Small intestine (tissue), 7 donors: ENCODE results near the gene LMO7. TPM values are rescaled to one million over a fixed set of nuclear protein-coding genes. Genes with fewer than 3 reads are reported as not detected.
A peak's percentile ranks its signal among the peaks of the same experiment; 100 is the strongest.
"Not testable (repeated sequence)": the region's sequence is repeated elsewhere in the genome, so short reads cannot be mapped to it uniquely, and the experiment has no call there.

Source experiments
- DNase-seq, 2 donors: peaks; one replicate each; pipeline versions ENCODE4 v3.0.0 to v3.0.0-alpha.2; 2013
- FAIRE-seq: peaks from 2 replicates; lab custom pipeline; 2012; peaks lifted over from hg19 to GRCh38; lab: Jason Lieb, UNC
- H3K27ac ChIP-seq, 3 donors: one replicate each; pipeline ENCODE4 v1.5.1; 2013; ENCODE audit warnings: low read length in 2 of 3, mild to moderate bottlenecking in 2 of 3, control low read depth in 1 of 3, inconsistent platforms in 1 of 3, low read depth in 1 of 3, moderate library complexity in 1 of 3
- H3K27me3 ChIP-seq, 3 donors: one replicate each; pipeline ENCODE4 v1.6.1; 2013; ENCODE audit warnings: low read length in 3 of 3, inconsistent platforms in 1 of 3; ENCODE audit not compliant: control insufficient read depth in 3 of 3, insufficient read depth in 3 of 3
- H3K36me3 ChIP-seq, 3 donors: one replicate each; pipeline ENCODE4 v1.6.1; 2013; ENCODE audit warnings: low read length in 3 of 3, inconsistent platforms in 1 of 3, low read depth in 1 of 3, mild to moderate bottlenecking in 1 of 3, moderate library complexity in 1 of 3; ENCODE audit not compliant: control insufficient read depth in 3 of 3, insufficient read depth in 2 of 3
- H3K4me1 ChIP-seq, 3 donors: one replicate each; pipeline ENCODE4 v1.6.1; 2013; ENCODE audit warnings: low read length in 2 of 3, inconsistent platforms in 1 of 3, low read depth in 1 of 3, mild to moderate bottlenecking in 1 of 3, moderate library complexity in 1 of 3; ENCODE audit not compliant: control insufficient read depth in 3 of 3, insufficient read depth in 2 of 3
- H3K4me3 ChIP-seq, 3 donors: one replicate each; pipeline ENCODE4 v1.5.1; 2013; ENCODE audit warnings: low read length in 3 of 3, control low read depth in 1 of 3, inconsistent platforms in 1 of 3, low read depth in 1 of 3, mild to moderate bottlenecking in 1 of 3, moderate library complexity in 1 of 3
- H3K9me3 ChIP-seq, 2 donors: one replicate each; pipeline ENCODE4 v1.6.1; 2013; ENCODE audit warnings: low read depth in 1 of 2, low read length in 1 of 2; ENCODE audit not compliant: control insufficient read depth in 2 of 2, insufficient read depth in 1 of 2
- WGBS, 3 donors: extraction: QIAGEN DNeasy Blood & Tissue Kit; methylation state at CpG; one replicate each; pipeline ENCODE4 v1.1.7; 2013; 5-methylcytosine and 5-hydroxymethylcytosine counted together
- polyA plus RNA-seq, 4 donors: library from polyadenylated mRNA; stranded (reverse) in 3 of 4; unstranded in 1 of 4; fragments of 200-250 nt in 3 of 4; fragments of 120-200 nt in 1 of 4; gene quantifications; one replicate each; pipeline versions ENCODE4 v1.2.1 to v1.2.3, GENCODE V29; 2013
- donor health status: healthy with polysubstance abuse.
- donor health status: control.
- donor health status: control.
- donor health status: Bipolar disorder and iron deficiency.
- donor health status: healthy.

Gene LMO7
- polyA plus RNA-seq, 4 donors: 31.0 to 136 (median 84.3) TPM

DNA sequence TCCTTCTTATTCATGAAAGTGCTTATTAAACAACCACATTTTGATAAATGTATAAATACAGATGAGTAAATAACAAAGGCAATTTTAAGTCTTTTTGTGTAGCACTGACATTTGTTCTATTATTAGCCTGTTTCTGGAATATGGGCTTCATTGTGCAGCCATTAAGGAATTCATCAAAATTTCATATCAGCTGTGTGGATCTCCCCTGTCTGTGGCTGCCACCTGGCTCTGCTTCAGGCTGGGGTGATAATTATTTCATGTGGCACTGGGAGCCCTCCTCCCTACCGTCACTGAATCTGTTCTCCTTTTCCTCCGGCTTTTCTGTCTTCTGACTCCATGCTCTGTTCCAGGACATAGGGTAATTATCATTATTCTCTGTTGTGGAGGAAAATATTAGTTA is 57.1 kb downstream of the LMO7 start:
- Histone ChIP-seq H3K9me3 (no peaks in the 10 kb centered on the region), H3K4me1 (peaks cover 0 to 10% (median 0%) of the 10 kb centered on the region in 3 donors), H3K27me3 (no peaks in the 10 kb centered on the region), H3K27ac (no peak overlapping the region), H3K4me3 (no peak overlapping the region), H3K36me3 (no peaks in the 10 kb centered on the region)
- FAIRE-seq (no peak), DNase-seq (no peak)
- WGBS, 3 donors: 91 to 93% (median 91%) methylated on average over 2 of the region's 2 CpGs

DNA sequence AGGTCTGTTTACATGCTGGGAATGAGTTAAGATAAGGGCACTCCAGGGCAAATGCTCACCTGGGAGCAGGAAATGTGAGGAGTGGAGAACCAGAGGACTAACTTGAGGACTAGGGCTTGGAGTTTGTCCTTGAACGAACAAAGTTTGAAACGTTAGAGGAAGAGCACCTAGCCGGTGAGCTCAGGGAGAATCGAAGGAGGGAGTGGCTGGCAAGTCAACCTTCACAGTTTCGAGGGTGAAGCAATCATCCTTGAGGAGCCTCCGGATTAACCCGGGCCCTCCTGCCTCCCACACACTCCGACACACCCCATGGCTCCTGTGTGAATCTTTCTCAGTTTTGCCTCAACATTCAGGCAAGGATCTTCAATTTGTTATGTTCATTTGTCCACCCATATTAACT is 58.6 kb downstream of the LMO7 start:
- Histone ChIP-seq H3K27ac (peak overlapping the region in 1 of 3 donors; percentile 21), H3K9me3 (no peaks in the 10 kb centered on the region), H3K4me1 (peaks cover 0 to 10% (median 0%) of the 10 kb centered on the region in 3 donors), H3K4me3 (no peak overlapping the region), H3K36me3 (no peaks in the 10 kb centered on the region), H3K27me3 (no peaks in the 10 kb centered on the region)
- 18 to 69% (median 35%) methylated on average over 8 of the region's 8 CpGs for WGBS, 3 donors
- DNase-seq (peak; percentile 67 to 69), FAIRE-seq (no peak)

DNA sequence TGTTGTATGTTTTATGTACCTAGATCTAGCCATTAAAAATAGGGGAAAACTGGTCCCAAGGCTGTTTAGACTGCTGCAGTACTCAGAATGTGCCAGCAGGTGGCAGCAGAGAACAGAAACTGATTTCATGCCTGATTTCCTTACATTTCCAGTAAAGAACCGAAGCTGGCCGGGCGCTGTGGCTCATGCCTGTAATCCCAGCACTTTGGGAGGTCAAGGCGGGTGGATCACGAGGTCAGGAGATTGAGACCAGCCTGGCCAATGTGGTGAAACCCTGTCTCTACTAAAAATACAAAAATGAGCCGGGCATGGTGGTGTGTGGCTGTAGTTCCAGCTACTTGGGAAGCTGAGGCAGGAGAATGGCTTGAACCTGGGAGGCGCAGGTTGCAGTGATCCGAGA is 59.8 kb downstream of the LMO7 start:
- 18 to 28% (median 24%) methylated on average over 8 of the region's 8 CpGs for whole genome bisulfite sequencing, 3 donors
- DNase-seq: peak; percentile 77 to 86
- FAIRE-seq, H3K36me3 ChIP-seq, H3K27me3 ChIP-seq, H3K4me1 ChIP-seq, H3K9me3 ChIP-seq, H3K4me3 ChIP-seq, H3K27ac ChIP-seq: not testable (repeated sequence)

DNA sequence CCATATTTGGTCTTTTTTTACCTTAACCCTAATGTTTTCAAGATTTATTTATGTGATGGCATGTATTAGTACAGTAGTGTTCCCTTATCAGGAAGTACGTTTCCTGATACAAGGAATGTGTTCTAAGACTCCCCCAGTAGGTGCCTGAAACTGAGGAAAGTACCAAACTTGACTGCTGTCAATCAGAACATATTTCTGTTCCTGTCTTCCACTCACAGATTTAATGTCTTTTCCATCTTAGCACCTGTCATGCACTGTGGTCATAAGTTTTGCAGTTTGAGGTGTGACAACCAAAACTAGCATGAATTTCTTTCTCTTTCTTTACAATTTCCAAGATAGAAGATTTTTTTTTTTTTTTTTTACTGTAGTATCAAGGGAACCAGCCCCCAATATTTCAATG is 62.9 kb downstream of the LMO7 start:
- H3K9me3 ChIP-seq: no peaks in the 10 kb centered on the region
- H3K27ac ChIP-seq: no peak overlapping the region
- H3K27me3 ChIP-seq: no peaks in the 10 kb centered on the region
- H3K4me3 ChIP-seq: no peak overlapping the region
- H3K36me3 ChIP-seq: no peaks in the 10 kb centered on the region
- FAIRE-seq (no peak), DNase-seq (no peak)
- peaks cover 0 to 10% (median 0%) of the 10 kb centered on the region in 3 donors for H3K4me1 ChIP-seq
- WGBS, 3 donors: 74 to 96% (median 93%) methylated on average over 1 of the region's 1 CpG

DNA sequence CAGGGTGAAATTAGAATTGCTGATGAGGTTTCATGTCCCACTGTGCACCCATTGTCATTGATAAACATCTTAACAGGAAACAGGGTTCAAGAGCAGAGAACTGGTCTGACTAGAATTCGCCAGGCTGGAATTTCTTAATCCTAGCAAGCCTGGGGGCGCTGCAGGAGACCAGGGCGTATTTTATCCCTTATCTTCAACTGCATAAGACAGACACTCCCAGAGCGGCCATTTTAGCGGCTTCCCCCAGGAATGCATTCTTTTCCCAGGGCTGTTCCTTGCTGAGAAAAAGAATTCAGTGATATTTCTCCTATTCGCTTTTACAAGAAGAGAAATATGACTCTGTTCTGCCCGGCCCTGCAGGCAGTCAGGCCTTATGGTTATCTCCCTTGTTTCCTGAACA is 63.6 kb downstream of the LMO7 start:
- H3K4me3 ChIP-seq, DNase-seq, H3K9me3 ChIP-seq, H3K27ac ChIP-seq, FAIRE-seq, H3K36me3 ChIP-seq, H3K4me1 ChIP-seq, H3K27me3 ChIP-seq: not testable (repeated sequence)
- 91 to 95% (median 94%) methylated on average over 7 of the region's 7 CpGs for WGBS, 3 donors

DNA sequence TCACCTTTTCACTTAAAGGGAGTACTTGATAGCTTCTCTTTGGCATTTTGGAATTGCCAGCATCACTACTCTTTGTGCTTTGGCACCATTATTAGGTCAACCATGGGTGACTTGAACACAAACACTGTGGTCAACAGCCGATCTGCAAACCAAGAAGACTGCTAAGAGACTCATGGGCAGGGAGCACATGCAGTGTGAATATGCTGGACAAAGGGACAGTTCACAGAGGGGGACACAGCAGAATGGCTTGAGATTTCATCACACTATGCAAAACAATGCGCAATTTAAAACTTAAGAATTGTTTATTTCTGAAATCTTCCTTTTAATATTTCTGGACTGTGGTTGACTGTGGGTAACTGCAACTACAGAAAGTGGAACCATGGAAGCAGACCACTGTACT is 64.4 kb downstream of the LMO7 start:
- FAIRE-seq (no peak), DNase-seq (no peak)
- Histone ChIP-seq H3K4me1 (peaks cover 0 to 7% (median 5%) of the 10 kb centered on the region in 3 donors), H3K27ac (no peak overlapping the region), H3K9me3 (no peaks in the 10 kb centered on the region), H3K36me3 (no peaks in the 10 kb centered on the region), H3K4me3 (no peak overlapping the region), H3K27me3 (no peaks in the 10 kb centered on the region)
- whole genome bisulfite sequencing, 3 donors: 86 to 98% (median 96%) methylated on average over 2 of the region's 2 CpGs

DNA sequence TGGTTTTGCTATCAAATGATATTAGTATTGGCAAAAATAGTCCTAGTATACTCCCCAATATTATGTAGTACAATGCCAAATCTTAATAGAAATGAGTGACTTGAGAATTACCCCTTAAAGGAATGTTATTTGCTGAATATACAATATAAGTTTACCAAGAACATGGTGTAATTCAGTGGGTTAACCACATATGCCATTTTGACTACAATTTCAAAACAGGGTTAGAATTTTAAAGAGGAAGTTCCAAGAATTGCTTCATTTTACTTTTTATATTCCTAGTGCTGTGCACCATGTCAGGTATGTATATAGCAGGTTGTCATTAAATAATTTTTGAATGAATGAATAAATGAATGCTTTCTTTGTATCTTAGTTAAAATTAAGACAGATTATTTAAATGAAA is 66.3 kb downstream of the LMO7 start:
- DNase-seq (no peak), FAIRE-seq (no peak)
- Histone ChIP-seq H3K4me3 (no peak overlapping the region), H3K27ac (no peak overlapping the region), H3K27me3 (no peaks in the 10 kb centered on the region), H3K4me1 (peaks cover 0 to 7% (median 5%) of the 10 kb centered on the region in 3 donors), H3K36me3 (no peaks in the 10 kb centered on the region), H3K9me3 (no peaks in the 10 kb centered on the region)

DNA sequence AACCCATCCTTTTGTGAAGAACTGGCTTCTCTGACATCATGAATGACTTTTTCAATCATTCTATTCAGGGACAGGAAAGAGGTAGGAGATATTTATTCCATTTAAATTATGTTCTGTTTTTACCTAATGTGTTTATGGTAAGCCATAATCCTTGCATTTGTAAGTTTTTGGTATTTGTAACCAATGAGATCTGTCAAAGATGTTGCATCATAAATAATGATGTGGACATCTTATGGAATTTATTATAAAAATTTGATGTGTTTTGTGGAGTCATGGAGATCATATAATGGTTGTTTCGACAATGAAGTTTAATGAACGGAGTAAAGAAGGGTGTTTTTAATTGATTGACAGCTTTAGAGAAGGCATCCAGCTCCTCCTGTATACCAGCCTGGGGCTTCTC is 67.6 kb downstream of the LMO7 start:
- DNase-seq: no peak
- WGBS, 3 donors: 93 to 99% (median 95%) methylated on average over 2 of the region's 2 CpGs
- H3K27me3 ChIP-seq: no peaks in the 10 kb centered on the region
- no peak for FAIRE-seq
- peaks cover 2 to 7% (median 5%) of the 10 kb centered on the region in 3 donors for H3K4me1 ChIP-seq
- no peaks in the 10 kb centered on the region for H3K9me3 ChIP-seq
- H3K27ac ChIP-seq: no peak overlapping the region
- no peak overlapping the region for H3K4me3 ChIP-seq
- no peaks in the 10 kb centered on the region for H3K36me3 ChIP-seq

DNA sequence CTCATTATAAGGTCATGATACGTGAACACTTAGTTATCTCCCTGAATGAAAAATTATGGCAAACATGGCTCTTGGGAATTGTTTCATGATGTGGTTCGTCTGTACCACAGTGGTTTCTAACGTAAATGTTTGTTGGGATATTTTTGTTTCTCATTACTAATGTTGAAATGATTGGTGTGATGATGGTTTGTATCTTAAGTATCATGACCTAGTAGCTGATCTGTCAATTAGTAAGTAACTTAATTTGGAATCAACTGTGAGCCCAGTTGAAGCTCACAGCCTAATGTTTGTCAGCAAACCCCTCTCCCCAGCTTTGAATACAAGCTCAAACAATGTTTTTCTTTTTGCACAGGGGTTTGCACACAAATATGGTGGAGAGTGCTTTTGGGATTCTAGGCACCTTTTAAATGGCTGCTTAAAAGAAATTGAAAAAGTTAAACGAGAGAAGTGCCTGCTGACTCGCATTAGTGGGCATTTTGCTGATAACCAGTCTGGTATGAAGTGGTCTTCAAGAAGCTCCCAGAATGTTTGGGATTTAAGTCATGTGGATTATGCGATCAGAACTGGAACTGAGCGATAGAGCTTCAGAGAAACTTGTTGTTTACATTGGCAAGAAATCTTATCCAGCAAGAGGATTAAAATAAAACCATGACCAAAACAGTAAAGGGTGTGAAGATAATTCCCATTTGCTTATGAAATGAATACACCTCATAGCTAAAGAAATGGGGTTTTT is 68.2 kb downstream of the LMO7 start:
- FAIRE-seq: no peak
- Histone ChIP-seq H3K27me3 (no peaks in the 10 kb centered on the region), H3K4me3 (no peak overlapping the region), H3K36me3 (no peaks in the 10 kb centered on the region), H3K9me3 (no peaks in the 10 kb centered on the region), H3K27ac (peak overlapping the region in 2 of 3 donors; percentile 44 to 68), H3K4me1 (peaks cover 2 to 7% (median 5%) of the 10 kb centered on the region in 3 donors)
- 53 to 60% (median 54%) methylated on average over 7 of the region's 7 CpGs for WGBS, 3 donors
- DNase-seq: no peak
